MM.1S (cell line): ENCODE results near the gene TCF15.

ENCODE experiments used
- CTCF ChIP-seq: fragments of 300-600 bp; sonication (generic); IDR thresholded peaks from 2 replicates; pipeline ENCODE4 v1.5.1; 2016; ENCODE audit warnings: antibody characterized with exemption, low read length, mixed read lengths
- EZH2phosphoT487 ChIP-seq: fragments of 300-600 bp; sonication (generic); IDR thresholded peaks from 2 replicates; pipeline ENCODE4 v1.6.1; 2018; ENCODE audit warnings: antibody characterized with exemption, low read length

- TF ChIP-seq CTCF (no peak), EZH2phosphoT487 (no peak)
These were observed 11.1 kb upstream of the TCF15 start for GRCh38 chr20:621125-621756.
